ENCODE results near the gene BSND. TPM values are rescaled to one million over a fixed set of nuclear protein-coding genes. Genes with fewer than 3 reads are reported as not detected.
A peak's percentile ranks its signal among the peaks of the same experiment; 100 is the strongest.

Gene BSND
- total RNA-seq, 1 experiment from 2014 or later, result 0.42 TPM

- TF ChIP-seq CBFB (CRISPR knock-in tag; IDR thresholded peaks at IDR 0.05; ENCODE audit: low read depth), result no peak
- TF ChIP-seq TEAD4 (CRISPR knock-in tag; IDR thresholded peaks at IDR 0.05), result no peak
- no peak for TF ChIP-seq PRDM15 (CRISPR knock-in tag; IDR thresholded peaks at IDR 0.05)
These were observed 22.0 kb upstream of the BSND start (continued) for GRCh38 chr1:54976747-54977146.

- ATAC-seq (peak; percentile 15), DNase-seq (ENCODE audit: low spot score) (peak; percentile 12)
- ChIA-PET POLR2A (no interaction called here), CTCF (interaction anchor here (0.5 to 4.3 kb wide), 9 partner anchors 9 to 91 kb away, joined by 3 to 27 read pairs (median 8); partner anchors contain the start of gene DHCR24)
- no peak overlapping the region for H3K4me3 Mint-ChIP-seq
- no peak overlapping the region for H3K27ac Mint-ChIP-seq
- H3K36me3 Mint-ChIP-seq, result no peaks in the 10 kb centered on the region
- no peaks in the 10 kb centered on the region for H3K9me3 Mint-ChIP-seq
- H3K27me3 Mint-ChIP-seq (ENCODE audit: low read depth), result peaks cover 31% of the 10 kb centered on the region
- peaks cover 24% of the 10 kb centered on the region for H3K4me1 Mint-ChIP-seq
- TF ChIP-seq SMAD4 (CRISPR knock-in tag; IDR thresholded peaks at IDR 0.05) (no peak), STAT6 (CRISPR knock-in tag; conservative IDR thresholded peaks at IDR 0.05; ENCODE audit: low read depth) (no peak), ATF3 (CRISPR knock-in tag; conservative IDR thresholded peaks at IDR 0.05) (no peak), E2F4 (CRISPR knock-in tag; IDR thresholded peaks at IDR 0.05; ENCODE audit: borderline replicate concordance, low read depth) (no peak), FOXJ3 (CRISPR knock-in tag; IDR thresholded peaks at IDR 0.05; ENCODE audit: borderline replicate concordance) (no peak), ATF2 (CRISPR knock-in tag; IDR thresholded peaks at IDR 0.05; ENCODE audit: borderline replicate concordance, low read depth) (no peak), ARID4B (CRISPR knock-in tag; IDR thresholded peaks at IDR 0.05; ENCODE audit: borderline replicate concordance) (no peak), ZNF281 (CRISPR knock-in tag; IDR thresholded peaks at IDR 0.05) (no peak), AFF4 (CRISPR knock-in tag; IDR thresholded peaks at IDR 0.05; ENCODE audit: borderline replicate concordance) (no peak)
These were observed 21.0 kb upstream of the BSND start for GRCh38 chr1:54977533-54978297.
